ENCODE data around the gene IRF4.

- no peak for TF ChIP-seq CTCF (IDR thresholded peaks at IDR 0.05)
- no peak for TF ChIP-seq POLR2A (IDR thresholded peaks at IDR 0.05)
Observed at GRCh38 chr6:361411-362132, 30.0 kb upstream of the IRF4 start.
